Stimulated activated CD4-positive, alpha-beta T cell treated with anti-CD3 and anti-CD28 coated beads, Interleukin-4, amount 100 ng/mL, for 48 hours (primary cell): ENCODE data around the gene GINS2.

Experiments
- DNase-seq, 2 donors: peaks; one replicate each; pipeline ENCODE4 v3.0.0-alpha.2; 2020; ENCODE audit warnings: low read depth in 2 of 2

The GINS2 gene

GRCh38 chr16:85716022-85716679, 27.4 kb upstream of the GINS2 start:
- no peak for DNase-seq

DNA sequence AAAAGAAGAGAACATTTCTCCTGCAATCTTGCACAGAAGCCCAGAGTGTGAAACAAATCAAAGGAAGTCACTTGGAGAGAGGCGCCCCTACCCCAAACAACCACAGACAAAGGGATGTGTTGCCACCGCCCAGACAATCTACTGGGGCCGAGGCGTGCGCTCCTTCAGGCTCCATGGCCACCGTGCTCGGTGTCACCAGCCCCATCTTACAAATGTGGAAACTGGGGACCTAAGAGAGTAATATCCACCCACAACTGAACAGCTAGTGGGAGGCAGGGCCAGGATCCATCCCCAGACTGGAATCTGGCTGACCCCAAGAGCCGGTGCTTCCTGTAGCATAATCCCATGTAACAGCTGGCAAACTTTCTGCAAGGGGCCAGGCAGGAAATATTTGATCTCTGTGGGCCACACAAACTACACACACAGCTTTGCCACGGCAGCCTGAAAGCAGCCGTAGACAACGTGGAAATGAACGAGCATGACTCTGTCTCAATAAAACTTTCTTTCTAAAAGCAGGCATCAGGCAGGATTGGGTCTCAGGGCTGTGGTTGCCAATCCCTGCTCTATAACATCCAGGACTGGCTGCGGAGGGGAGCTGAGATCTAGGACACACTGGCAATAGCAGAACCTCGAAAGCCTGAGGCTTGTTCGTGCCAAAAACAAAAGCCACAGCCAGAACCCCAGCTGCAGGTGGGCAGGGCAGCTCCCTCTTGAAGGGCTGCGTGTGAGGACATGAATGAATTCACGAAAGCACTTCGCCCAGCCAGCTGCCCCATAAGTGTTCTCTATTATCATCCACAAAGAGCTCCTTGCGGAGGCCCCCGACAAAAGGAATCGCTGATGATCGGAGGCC, 26.6 kb upstream of the GINS2 start:
- no peak for DNase-seq

GRCh38 chr16:85712801-85713200, 24.0 kb upstream of the GINS2 start:
- DNase-seq = no peak

- DNase-seq = no peak
Observed at GRCh38 chr16:85711982-85712587, 23.3 kb upstream of the GINS2 start.

- DNase-seq = no peak
Observed at GRCh38 chr16:85710732-85711131, 22.0 kb upstream of the GINS2 start.

DNA sequence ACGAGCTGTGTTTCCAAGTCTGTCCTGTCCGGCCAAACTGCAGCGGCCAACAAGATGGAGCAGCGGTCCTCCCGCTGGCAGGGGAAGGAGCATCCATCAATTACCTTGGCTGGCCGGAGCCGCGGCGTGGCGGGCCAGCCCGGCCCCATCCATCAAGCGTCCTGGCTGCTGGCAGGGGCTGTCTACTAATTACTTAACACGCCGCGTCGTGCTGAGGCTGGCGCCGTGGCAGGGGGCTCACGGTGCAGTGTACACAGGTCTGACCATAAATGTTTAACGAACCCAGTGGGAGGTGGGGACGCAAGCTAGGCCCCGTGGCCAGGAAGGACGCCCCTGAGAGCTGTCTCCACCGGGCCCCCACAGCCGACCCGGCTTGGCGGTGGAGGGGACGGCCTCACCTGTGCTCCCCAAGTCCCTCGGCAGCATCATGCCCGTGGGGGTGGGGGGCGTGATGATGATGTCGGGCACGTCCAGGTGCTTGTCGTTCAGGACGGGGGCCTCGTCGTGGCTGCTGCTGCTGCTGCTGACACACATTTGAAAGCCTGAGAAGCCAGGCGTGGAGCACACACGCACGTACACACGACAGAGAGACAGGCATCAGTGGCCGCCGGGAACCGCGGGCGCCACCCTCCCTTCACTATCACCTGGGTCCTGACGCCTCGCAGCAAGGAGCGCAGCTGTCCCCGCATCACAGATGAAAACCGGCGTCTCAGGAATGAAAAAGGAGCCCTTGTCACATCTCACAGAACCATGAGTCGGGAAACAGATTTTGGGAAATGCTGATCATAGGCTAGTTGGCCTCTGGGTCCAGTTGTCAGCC, 21.2 kb upstream of the GINS2 start:
- no peak for DNase-seq

- DNase-seq = no peak
Observed at GRCh38 chr16:85708338-85708737, 19.6 kb upstream of the GINS2 start.

DNA sequence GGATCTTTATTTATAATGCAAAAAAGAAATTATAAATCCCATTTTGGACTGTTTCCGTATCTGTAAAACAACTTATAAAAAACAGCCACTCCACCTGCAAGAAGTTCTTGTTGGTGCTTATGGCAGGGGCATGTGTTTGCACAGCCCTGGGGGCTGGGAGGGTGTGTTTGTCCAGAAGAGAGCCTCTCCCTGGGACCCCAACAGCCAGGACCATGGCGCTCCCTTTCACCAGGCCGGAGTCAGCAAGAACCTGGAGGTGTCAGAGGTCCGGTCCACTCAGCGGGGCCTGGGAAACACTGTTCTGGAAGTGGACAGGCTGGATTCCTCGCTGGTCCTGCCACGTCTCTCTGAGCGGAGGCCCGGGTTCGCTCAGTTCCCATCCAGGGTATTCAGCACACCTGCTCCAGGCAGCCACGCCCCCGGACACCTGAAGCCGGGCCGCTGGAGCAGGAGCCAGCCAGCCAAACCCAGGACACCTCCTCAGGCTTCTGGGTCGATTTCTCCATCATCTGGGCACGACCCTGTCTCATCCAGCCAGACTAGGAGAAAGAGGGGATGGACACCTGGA, 18.9 kb upstream of the GINS2 start:
- no peak for DNase-seq

DNA sequence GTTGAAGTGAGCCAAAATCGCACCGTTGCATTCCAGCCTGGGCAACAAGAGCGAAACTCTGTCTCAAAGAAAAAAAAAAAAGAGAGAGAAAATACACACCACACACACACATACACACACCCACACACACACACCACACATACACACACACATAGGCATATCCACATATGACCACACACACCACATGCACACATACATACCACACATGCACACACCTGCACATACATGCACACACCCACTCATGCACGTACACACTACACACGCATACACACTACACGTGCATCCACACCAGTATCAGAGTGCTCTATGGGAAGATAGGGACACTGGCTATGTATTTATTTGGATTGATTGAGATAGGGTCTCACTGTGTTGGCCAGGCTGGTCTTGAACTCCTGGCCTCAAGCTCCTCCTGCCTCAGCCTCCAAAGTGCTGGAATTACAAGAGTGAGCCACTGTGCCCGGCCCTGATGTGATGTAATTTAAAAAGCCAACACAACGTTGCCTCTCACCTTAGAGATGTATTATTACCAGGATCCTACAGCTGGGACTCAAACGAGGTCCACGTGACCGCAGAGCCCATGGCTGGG, 17.8 kb upstream of the GINS2 start:
- DNase-seq = no peak

DNA sequence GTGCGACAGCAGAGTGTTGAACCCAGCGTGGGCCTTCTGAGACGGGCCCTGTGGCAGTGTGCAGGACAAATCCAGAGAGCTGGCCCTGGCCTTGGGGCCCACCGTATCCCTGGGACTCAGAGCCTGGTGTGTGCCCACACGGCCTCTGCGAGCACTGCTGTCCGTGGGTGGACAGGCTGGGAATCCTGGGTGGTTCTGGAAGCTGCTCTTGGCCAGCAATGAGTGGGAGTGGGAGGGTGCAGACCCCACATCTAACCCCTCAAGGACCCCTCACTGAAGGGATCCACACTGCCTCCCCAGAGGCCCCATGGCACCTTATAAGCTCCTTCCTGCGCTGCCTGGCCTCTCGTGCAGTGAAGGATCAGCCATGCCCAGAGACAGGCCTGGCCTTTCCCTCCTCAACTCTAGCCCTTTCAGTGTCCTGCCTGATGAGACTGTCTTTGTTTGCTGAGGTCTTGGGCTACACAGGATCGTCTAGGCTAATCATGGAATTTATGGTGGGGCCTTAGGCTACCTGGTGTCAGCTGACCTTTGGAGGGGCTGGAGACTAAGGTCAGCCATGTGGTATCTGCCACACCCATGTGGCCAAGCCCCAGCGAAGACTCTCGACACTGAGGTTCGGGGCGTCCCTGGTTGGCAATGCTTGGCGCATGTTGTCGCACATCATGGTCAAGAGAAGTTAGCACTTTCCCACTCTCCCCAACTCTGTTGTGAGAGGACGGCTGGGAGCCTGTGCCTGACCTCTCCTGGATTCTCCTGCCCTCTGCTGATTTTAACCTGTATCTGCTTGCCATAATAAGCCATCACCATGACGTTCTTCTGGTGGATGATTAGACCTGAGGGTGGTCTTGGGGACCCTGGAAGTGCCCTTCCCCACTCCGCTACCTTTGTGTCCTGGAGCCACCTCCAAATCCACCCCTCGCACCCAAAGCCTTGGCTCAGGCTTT, 16.4 kb upstream of the GINS2 start:
- DNase-seq = no peak

DNA sequence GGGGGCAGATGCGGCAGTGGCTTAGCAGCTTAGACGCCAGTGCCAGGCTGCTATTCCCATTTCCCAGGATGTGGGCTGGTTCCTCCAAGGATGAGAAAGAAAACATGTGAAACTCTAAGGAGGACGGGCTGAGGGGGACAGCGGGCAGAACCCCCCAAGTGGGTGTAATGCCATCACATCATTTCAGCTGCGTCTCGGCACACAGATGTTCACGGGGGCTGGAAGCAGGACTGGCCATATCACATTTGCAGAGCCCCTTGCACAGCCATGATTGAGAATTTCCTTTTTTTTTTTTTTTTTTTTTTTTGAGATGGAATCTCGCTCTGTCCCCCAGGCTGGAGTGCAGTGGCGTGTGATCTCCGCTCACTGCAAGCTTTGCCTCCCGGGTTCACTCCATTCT, 15.3 kb upstream of the GINS2 start:
- no peak for DNase-seq

DNA sequence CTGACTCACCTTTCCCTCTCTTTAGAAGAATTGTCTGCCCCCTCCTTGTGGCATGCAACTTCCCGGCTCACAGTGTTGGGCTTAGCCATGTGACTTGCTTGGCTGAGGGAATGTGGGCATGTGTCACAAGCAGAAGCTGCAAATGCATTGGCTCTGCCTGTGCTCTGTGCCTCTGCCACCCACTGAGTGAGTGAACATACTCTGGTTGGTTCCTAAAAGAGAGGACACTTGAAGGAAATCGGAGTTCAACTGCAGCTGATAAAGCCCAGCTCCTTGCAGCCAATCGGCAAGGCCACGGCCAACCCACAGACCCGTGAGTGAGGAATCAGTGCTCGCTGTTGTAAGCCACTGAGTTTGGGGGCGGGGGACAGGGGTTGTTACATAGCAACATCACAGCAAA, 10.9 kb upstream of the GINS2 start:
- no peak for DNase-seq

DNA sequence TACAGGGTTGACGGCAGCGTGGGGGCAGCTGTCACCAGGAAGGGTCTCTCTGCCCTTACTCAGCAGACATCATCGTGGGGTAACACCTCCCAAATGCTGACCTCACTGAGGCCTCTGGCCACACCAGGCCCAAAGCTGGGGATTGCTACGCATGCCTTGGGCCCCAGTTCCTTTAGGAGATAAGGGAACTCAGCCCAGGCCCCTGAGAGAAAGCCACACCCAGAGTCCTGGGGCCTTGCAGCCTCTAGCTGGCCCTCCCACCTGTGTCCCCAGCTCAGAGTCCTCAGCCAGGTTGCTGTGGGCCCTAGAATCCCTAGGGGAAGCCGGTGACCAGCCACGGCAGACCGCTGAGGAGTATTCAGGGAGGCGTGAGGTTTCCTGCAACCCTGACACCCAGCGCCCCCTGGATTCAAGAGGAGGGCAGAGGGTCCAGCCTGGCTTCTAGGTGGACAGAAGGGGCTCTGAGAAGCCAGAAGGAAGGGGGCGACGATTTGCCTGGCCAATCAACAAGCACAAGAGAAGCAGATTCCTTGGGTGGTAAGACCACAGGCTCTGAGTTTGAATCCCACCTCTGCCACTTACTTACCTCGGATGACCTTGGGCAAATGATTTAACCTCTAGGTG, 10.3 kb upstream of the GINS2 start:
- no peak for DNase-seq

DNA sequence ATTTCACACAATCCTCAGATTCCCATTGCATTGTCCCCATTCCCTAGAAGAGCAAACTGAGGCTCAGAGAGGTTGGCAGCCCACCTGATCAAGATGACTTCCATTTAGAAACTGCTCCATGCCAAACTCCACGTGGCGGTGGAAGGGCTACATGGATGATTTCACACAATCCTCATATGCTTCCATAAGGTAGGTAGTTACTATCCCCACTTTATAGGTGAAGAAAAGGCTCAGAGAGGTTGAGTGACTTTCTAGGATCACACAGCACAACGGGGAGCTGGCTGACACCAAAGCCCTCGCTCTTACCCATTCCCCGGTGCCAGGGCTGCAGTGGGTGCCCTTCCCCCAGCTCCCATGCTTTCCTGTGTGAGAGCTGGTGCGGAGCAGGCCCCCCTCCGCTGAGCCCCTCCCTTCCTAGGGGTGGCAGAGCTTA, 9.7 kb upstream of the GINS2 start:
- no peak for DNase-seq

DNA sequence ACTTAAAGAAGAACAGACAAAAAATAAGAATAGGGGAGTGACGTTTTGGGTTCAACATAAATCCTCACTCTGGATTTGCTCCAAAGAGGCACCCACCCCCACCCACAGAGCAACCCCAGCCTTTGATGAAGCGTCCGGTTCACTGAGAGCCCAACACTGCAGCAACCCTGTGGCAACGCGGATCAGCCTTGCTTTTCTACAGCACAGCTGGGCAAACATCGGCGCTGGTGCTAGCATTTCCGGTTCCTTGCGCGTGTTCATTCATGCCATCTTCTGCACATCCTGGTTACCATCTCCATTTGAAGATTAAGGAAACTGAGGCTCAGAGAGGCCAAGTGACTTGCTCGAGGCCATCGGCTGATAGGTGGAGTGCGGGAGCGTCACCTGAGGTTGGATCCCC, 8.7 kb upstream of the GINS2 start:
- DNase-seq = no peak

DNA sequence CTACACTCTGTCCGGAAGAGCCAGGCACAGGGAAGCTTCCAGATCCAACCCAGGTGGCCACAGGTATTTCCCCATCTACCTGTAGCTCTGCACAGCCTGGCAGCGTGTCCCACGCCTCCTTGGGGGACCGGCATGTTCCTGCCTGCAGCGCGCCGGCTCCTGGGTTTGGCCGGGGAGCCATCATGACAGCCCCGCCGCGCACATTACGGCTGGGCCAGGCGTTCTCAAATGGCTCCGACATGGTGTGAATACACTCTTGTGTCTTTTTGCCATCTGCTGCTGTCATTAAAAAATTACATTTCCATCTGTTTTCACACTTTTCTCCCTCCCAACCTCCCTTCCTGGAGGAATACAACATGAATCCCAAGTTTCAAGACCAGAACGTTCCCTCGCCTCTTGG, 8.0 kb upstream of the GINS2 start:
- no peak for DNase-seq

GRCh38 chr16:85695196-85696128, 6.7 kb upstream of the GINS2 start:
- DNase-seq = no peak

GRCh38 chr16:85690469-85691064, 1.8 kb upstream of the GINS2 start:
- DNase-seq = no peak
